GM18951 (cell line): ENCODE data around the gene MCRIP1.

Experiments used
- POLR2A ChIP-seq: IDR thresholded peaks from 4 replicates; pipeline ENCODE4 v1.6.1; 2011; ENCODE audit warnings: mild to moderate bottlenecking; ENCODE audit not compliant: insufficient read length, insufficient read depth; ENCODE audit errors: extremely low read depth
- in situ Hi-C: fragments of 300-500 bp; cut with MboI; formaldehyde crosslinking; loops from one replicate; pipeline ENCODE4 v1.12.0; 2022; ENCODE audit warnings: low sequenced_read_pairs, mixed read lengths, inconsistent platforms; ENCODE audit not compliant: unreplicated experiment

MCRIP1 gene

GRCh38 chr17:81814748-81815645, 18.1 kb downstream of the MCRIP1 start:
- no peak for TF ChIP-seq POLR2A
- in situ Hi-C loops: loop anchor here (5.0 kb wide), 1 partner anchor 93 kb away; no protein-coding TSS in a partner anchor

- TF ChIP-seq POLR2A: no peak
- in situ Hi-C loops: no loop called here
These were observed 19.0 kb downstream of the MCRIP1 start for GRCh38 chr17:81813861-81814683.

- in situ Hi-C loops: no loop called here
- no peak for TF ChIP-seq POLR2A
These were observed 19.8 kb downstream of the MCRIP1 start for GRCh38 chr17:81813371-81813684.

- no peak for TF ChIP-seq POLR2A
- in situ Hi-C loops: no loop called here
These were observed 20.3 kb downstream of the MCRIP1 start for GRCh38 chr17:81812571-81813370.

- in situ Hi-C loops: no loop called here
- no peak for TF ChIP-seq POLR2A
These were observed 21.2 kb downstream of the MCRIP1 start for GRCh38 chr17:81811705-81812570.

- TF ChIP-seq POLR2A: no peak
- in situ Hi-C loops: no loop called here
These were observed 22.0 kb downstream of the MCRIP1 start for GRCh38 chr17:81810892-81811704.

- in situ Hi-C loops: no loop called here
- TF ChIP-seq POLR2A: no peak
These were observed 22.6 kb downstream of the MCRIP1 start for GRCh38 chr17:81810476-81810875.

- TF ChIP-seq POLR2A: no peak
- in situ Hi-C loops: no loop called here
These were observed 23.5 kb downstream of the MCRIP1 start for GRCh38 chr17:81809556-81809998.

- in situ Hi-C loops: no loop called here
- no peak for TF ChIP-seq POLR2A
These were observed 24.1 kb downstream of the MCRIP1 start for GRCh38 chr17:81808778-81809555.

GRCh38 chr17:81807839-81808238, 25.3 kb downstream of the MCRIP1 start:
- in situ Hi-C loops: no loop called here
- TF ChIP-seq POLR2A: no peak
